PFSK-1 (cell line): ENCODE results near the gene UNG.

Source experiments
- FOXP2 ChIP-seq: optimal IDR thresholded peaks from 2 replicates; pipeline ENCODE3; 2011; ENCODE audit warnings: borderline replicate concordance, control low read depth, inconsistent platforms; ENCODE audit not compliant: insufficient read depth; ENCODE audit errors: extremely low read length, extremely low read depth
- POLR2AphosphoS5 ChIP-seq: IDR thresholded peaks from 2 replicates; pipeline ENCODE4 v1.6.1; 2012; ENCODE audit warnings: low read depth, mild to moderate bottlenecking, control low read depth, low read length, moderate library complexity
- REST ChIP-seq, 2 experiments: IDR thresholded peaks; 2 replicates each; pipeline versions ENCODE4 v1.6.1 to v1.8.0; 2011 to 2012; ENCODE audit warnings: low read depth in 2 of 2, low read length in 2 of 2, control low read depth in 1 of 2, inconsistent platforms in 1 of 2, mild to moderate bottlenecking in 1 of 2, moderate library complexity in 1 of 2; ENCODE audit not compliant: insufficient read depth in 1 of 2
- SIN3A ChIP-seq: IDR thresholded peaks from 2 replicates; pipeline ENCODE4 v1.6.1; 2012; ENCODE audit warnings: mild to moderate bottlenecking, low read length, moderate library complexity, borderline replicate concordance; ENCODE audit not compliant: insufficient read depth
- TAF1 ChIP-seq: IDR thresholded peaks from 2 replicates; pipeline ENCODE4 v1.6.1; 2012; ENCODE audit warnings: low read length, control low read depth, borderline replicate concordance; ENCODE audit not compliant: insufficient read depth

- TF ChIP-seq SIN3A (no peak), REST (IDR thresholded peaks at IDR 0.05; ENCODE audit: insufficient read depth in 1 of 2, low read depth in 2 of 2, low read length in 2 of 2) (no peak), POLR2AphosphoS5 (no peak), TAF1 (no peak), FOXP2 (no peak)
These were observed 15.5 kb downstream of the UNG start for GRCh38 chr12:109112720-109113465.
